H1 (cell line): ENCODE data around the gene DHRS2.

Source experiments
- ATF3 ChIP-seq: IDR thresholded peaks from 2 replicates; pipeline ENCODE4 v1.6.1; 2011; ENCODE audit warnings: low read depth, mild to moderate bottlenecking, low read length; ENCODE audit not compliant: insufficient read depth
- CTCF ChIP-seq, 3 experiments: IDR thresholded peaks; 1 replicate in 2 of 3; 2 replicates in 1 of 3; pipeline versions ENCODE4 v1.5.1 to v1.6.1; 2011; ENCODE audit warnings: low read length in 3 of 3, mild to moderate bottlenecking in 3 of 3, inconsistent platforms in 2 of 3, low read depth in 1 of 3, moderate library complexity in 1 of 3; ENCODE audit not compliant: insufficient read depth in 1 of 3; ENCODE audit errors: control extremely low read depth in 1 of 3
- KDM1A ChIP-seq: fragments of 200-600, 300-600 bp; sonication (generic); IDR thresholded peaks from 2 replicates; pipeline ENCODE4 v1.7.1; 2016; ENCODE audit warnings: mild to moderate bottlenecking, low read length, borderline replicate concordance
- POLR2A ChIP-seq, 2 experiments: IDR thresholded peaks; 1 replicate in 1 of 2; 2 replicates in 1 of 2; pipeline ENCODE4 v1.6.1; 2011; ENCODE audit warnings: low read depth in 2 of 2, low read length in 2 of 2, mild to moderate bottlenecking in 2 of 2; ENCODE audit errors: control extremely low read depth in 1 of 2

DNA sequence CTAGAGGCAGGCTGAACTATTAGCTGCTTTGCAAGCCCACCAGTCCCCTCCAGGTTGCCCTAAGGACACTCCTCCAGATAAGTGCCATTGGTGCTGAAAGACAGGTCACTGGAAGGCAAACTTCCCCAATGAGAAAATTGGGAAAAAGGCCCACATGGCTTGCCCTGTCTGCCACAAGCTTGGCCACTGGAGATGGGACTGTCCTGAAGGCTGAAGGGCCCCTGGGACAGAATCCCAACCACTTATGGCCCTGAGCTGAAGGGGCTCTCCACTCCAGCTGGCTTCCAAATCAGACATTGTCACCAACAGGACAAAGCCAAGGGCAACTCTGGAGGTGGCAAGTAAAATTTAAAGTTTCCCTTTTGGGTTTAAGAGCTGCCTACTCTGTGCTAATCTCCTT, 12.2 kb upstream of the DHRS2 start:
- TF ChIP-seq CTCF (IDR thresholded peaks at IDR 0.05; ENCODE audit: control extremely low read depth in 1 of 3, insufficient read depth in 1 of 3, low read depth in 1 of 3, low read length in 3 of 3) (no peak), KDM1A (no peak), POLR2A (IDR thresholded peaks at IDR 0.05; ENCODE audit: control extremely low read depth in 1 of 2, low read depth in 2 of 2, low read length in 2 of 2) (no peak), ATF3 (no peak)
